ENCODE measurements around the gene KRTAP10-1.

The KRTAP10-1 gene

DNA sequence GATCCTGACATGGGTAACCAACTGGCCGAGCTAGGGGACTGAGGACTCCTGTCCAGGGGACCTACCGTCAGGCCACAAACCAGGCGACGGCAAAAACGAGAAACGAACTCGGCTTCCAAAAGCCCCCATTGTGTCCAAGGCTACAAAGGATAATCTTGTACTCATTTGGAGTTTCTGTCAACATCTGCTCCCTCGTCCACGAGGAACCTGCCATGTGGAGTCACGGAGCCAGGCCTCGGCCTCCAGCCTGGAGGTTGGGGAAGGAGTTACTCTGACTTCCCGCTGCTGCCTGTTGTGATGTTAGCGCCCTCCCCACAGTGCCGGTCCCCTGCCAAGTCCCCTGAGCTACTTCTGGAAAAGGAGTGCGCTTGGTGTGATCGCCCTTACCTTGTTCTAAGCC is 7.3 kb downstream of the KRTAP10-1 start:
- no peak overlapping the region for H3K4me3 ChIP-seq (ENCODE audit: low read depth, low read length)
- TF ChIP-seq, protein P1, sequence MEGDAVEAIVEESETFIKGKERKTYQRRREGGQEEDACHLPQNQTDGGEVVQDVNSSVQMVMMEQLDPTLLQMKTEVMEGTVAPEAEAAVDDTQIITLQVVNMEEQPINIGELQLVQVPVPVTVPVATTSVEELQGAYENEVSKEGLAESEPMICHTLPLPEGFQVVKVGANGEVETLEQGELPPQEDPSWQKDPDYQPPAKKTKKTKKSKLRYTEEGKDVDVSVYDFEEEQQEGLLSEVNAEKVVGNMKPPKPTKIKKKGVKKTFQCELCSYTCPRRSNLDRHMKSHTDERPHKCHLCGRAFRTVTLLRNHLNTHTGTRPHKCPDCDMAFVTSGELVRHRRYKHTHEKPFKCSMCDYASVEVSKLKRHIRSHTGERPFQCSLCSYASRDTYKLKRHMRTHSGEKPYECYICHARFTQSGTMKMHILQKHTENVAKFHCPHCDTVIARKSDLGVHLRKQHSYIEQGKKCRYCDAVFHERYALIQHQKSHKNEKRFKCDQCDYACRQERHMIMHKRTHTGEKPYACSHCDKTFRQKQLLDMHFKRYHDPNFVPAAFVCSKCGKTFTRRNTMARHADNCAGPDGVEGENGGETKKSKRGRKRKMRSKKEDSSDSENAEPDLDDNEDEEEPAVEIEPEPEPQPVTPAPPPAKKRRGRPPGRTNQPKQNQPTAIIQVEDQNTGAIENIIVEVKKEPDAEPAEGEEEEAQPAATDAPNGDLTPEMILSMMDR (IDR thresholded peaks at IDR 0.05; ENCODE audit: low read depth, low read length), result no peak

DNA sequence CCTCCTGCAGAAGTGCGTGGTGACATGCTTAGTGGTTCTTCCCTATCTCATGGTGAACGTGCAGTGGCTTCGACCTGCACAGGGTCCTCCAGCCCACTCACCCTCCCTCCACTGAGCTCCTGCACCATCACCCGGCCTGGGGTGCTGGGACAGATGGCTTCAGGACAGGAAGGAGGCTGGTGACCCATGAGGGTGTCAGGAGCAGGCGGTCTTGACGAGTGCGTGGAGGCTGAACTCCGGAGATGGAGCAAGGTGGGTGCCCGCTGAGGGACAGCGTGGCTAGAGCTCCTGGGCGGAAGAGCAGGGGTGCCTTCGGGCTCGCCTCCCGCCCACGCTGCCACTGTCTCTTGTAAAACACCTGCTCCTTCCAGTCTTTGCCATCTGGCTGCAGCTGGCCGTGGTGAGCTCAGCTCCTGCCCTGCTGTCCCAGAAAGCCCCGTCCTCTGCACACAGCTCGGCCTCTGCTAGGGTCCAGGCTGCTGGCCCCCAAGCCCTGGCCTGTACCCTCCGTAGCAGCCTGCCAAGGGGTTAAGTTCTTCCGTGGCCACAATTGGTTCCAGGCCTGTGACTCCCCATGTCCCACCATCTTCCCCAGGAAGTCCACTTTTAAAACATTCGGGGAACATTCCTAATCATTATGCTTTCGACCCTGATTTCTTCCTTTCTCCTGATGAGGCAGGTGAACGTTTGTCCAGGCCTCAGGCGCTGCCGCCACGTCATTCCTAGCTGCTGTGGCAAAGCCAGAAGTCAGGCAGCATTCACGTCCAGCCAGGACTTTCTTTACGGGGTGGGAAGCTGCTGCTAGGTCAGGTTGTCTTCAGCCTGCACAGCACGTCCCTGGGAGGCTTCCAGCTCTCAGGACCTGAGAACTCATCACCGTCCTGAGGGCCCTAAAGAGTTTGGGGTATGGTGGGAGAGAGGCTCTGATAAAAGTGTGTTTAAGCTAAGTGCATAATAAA is 8.1 kb downstream of the KRTAP10-1 start:
- no peak overlapping the region for H3K4me3 ChIP-seq (ENCODE audit: low read depth, low read length)
- TF ChIP-seq, protein P1 (IDR thresholded peaks at IDR 0.05; ENCODE audit: low read depth, low read length), result no peak

DNA sequence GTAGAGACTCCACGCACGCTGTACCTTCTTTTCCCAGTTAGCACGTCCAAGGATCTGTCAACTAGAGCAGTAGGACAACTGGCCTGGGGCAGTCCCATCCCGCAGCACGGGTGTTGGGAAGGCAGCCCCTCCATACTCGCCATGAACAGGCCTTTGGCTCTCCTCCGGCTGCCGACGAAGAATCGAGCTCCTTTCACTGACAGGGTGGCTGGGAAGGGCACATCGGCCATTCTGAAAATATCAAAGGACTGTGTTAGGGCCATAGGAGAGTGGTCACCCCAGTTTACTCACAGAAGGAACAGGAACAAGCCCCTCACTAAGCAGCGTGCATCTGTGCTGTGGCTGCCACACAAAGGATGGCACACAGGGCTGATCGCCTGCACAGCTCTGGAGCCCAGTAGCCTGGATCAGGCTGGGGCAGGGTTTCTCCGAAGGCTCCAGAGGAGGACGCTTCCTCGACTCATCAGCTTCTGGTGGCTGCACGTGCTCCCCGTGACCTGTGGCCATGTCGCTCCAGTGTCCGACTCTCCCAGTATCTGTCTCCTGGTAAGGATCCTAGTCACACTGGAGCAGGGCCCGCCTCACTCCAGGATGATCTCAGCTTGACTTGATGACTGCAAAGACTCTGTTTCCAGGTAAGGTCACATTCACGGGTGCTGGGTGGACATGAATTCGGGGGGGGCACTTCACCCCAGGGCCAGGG is 8.9 kb downstream of the KRTAP10-1 start:
- no peak overlapping the region for H3K4me3 ChIP-seq (ENCODE audit: low read depth, low read length)
- TF ChIP-seq, protein P1 (IDR thresholded peaks at IDR 0.05; ENCODE audit: low read depth, low read length), result no peak

DNA sequence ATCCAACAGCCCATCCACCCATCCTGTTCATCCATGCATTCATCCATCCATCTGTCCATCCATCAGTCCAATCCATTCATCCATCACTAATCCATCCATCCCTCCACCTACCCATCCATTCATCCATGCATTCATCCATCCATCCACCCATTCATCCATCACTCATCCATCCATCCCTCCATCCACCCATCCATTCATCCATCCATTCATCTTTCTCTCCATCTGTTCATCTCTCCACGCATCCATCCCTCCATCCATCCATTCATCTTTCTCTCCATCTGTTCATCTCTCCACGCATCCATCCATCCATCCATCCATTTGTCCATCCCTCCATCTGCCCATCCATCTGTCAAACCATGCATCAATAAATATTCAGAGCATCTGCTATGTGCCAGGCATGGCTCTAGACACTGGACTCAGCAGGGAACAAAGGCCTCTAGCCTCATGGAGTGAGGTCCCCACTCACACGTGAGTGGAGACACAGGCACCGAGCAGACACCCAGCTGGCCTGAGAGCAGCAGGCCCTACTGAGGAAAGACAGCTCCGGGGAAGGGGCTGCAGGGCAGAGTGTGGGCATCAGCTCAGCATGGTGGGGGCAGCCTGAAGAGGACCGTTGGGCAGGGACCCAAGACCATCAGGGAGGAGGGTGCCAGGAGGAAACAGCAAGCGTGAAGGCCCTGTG is 9.6 kb downstream of the KRTAP10-1 start:
- no peak overlapping the region for H3K4me3 ChIP-seq (ENCODE audit: low read depth, low read length)

DNA sequence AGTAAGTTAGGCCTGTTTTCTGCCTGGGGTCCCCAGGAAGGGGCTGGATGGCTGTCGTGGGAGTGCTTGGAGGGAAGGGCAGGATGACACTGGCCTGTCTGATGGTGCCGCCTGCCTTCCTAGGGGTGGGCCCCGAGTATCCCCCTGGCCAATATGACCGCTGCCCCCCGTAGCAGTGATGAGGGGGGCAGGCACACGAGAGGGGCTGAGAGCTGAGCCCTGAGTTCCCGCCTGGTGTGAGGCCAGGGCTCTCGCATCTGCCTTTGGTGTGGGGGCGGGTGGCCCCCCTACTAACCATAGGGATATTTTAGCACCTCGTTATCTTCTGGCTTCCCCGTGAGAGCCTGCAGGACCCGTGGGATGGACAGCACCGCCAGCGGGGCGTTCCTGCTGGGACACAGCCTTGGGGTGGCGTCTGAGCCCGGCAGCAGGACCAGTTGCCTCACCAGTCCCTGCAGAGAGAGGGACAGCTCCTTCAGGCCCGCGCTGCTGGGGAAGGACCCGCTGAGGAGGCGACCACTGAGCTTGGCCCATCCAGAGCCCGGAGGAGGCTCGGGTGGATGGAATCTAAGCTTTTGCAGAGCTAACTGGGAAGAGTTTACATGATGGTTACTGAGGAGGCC is 10.4 kb downstream of the KRTAP10-1 start:
- H3K4me3 ChIP-seq (ENCODE audit: low read depth, low read length), result no peak overlapping the region
- TF ChIP-seq, protein P1 (IDR thresholded peaks at IDR 0.05; ENCODE audit: low read depth, low read length), result no peak

More for the DNA sequence above, 9.6 kb downstream of the KRTAP10-1 start:
- TF ChIP-seq, protein P1 (IDR thresholded peaks at IDR 0.05; ENCODE audit: low read depth, low read length), result no peak

DNA sequence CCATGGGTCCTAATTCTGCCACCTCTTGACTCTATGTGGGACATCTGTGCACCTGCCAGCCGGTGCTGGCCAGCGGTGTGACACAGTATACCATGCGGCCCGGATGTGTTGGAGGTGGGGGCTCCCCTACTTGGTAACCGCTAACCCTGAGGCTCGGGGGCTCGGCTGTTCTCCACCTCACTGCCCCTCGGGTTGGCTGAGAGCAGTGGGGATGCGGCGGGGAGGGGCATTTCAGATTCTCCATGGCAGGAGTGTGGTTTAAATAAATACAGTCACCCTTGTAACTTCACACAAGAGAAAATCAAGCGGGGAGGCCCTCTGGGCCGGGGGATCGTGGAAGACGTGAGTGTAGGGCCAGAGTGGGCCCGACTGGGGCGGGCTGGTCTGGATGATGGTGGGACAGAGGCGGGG is 11.0 kb downstream of the KRTAP10-1 start:
- no peak overlapping the region for H3K4me3 ChIP-seq (ENCODE audit: low read depth, low read length)
- TF ChIP-seq, protein P1 (IDR thresholded peaks at IDR 0.05; ENCODE audit: low read depth, low read length), result no peak

Data from WI38 (cell line).